Small intestine (tissue), 7 donors: ENCODE measurements around the gene NAE1. TPM values are rescaled to one million over a fixed set of nuclear protein-coding genes. Genes with fewer than 3 reads are reported as not detected.
"Not testable (repeated sequence)": the region's sequence is repeated elsewhere in the genome, so short reads cannot be mapped to it uniquely, and the experiment has no call there.

ENCODE experiments used
- DNase-seq, 2 donors: peaks; one replicate each; pipeline versions ENCODE4 v3.0.0 to v3.0.0-alpha.2; 2013
- FAIRE-seq: peaks from 2 replicates; lab custom pipeline; 2012; peaks lifted over from hg19 to GRCh38; lab: Jason Lieb, UNC
- H3K27ac ChIP-seq, 3 donors: one replicate each; pipeline ENCODE4 v1.5.1; 2013; ENCODE audit warnings: low read length in 2 of 3, mild to moderate bottlenecking in 2 of 3, control low read depth in 1 of 3, inconsistent platforms in 1 of 3, low read depth in 1 of 3, moderate library complexity in 1 of 3
- H3K27me3 ChIP-seq, 3 donors: one replicate each; pipeline ENCODE4 v1.6.1; 2013; ENCODE audit warnings: low read length in 3 of 3, inconsistent platforms in 1 of 3; ENCODE audit not compliant: control insufficient read depth in 3 of 3, insufficient read depth in 3 of 3
- H3K36me3 ChIP-seq, 3 donors: one replicate each; pipeline ENCODE4 v1.6.1; 2013; ENCODE audit warnings: low read length in 3 of 3, inconsistent platforms in 1 of 3, low read depth in 1 of 3, mild to moderate bottlenecking in 1 of 3, moderate library complexity in 1 of 3; ENCODE audit not compliant: control insufficient read depth in 3 of 3, insufficient read depth in 2 of 3
- H3K4me1 ChIP-seq, 3 donors: one replicate each; pipeline ENCODE4 v1.6.1; 2013; ENCODE audit warnings: low read length in 2 of 3, inconsistent platforms in 1 of 3, low read depth in 1 of 3, mild to moderate bottlenecking in 1 of 3, moderate library complexity in 1 of 3; ENCODE audit not compliant: control insufficient read depth in 3 of 3, insufficient read depth in 2 of 3
- H3K4me3 ChIP-seq, 3 donors: one replicate each; pipeline ENCODE4 v1.5.1; 2013; ENCODE audit warnings: low read length in 3 of 3, control low read depth in 1 of 3, inconsistent platforms in 1 of 3, low read depth in 1 of 3, mild to moderate bottlenecking in 1 of 3, moderate library complexity in 1 of 3
- H3K9me3 ChIP-seq, 2 donors: one replicate each; pipeline ENCODE4 v1.6.1; 2013; ENCODE audit warnings: low read depth in 1 of 2, low read length in 1 of 2; ENCODE audit not compliant: control insufficient read depth in 2 of 2, insufficient read depth in 1 of 2
- WGBS, 3 donors: extraction: QIAGEN DNeasy Blood & Tissue Kit; methylation state at CpG; one replicate each; pipeline ENCODE4 v1.1.7; 2013; 5-methylcytosine and 5-hydroxymethylcytosine counted together
- polyA plus RNA-seq, 4 donors: library from polyadenylated mRNA; stranded (reverse) in 3 of 4; unstranded in 1 of 4; fragments of 200-250 nt in 3 of 4; fragments of 120-200 nt in 1 of 4; gene quantifications; one replicate each; pipeline versions ENCODE4 v1.2.1 to v1.2.3, GENCODE V29; 2013
- donor health status: healthy with polysubstance abuse.
- donor health status: control.
- donor health status: control.
- donor health status: Bipolar disorder and iron deficiency.
- donor health status: healthy.

NAE1 gene
- polyA plus RNA-seq, 4 donors, result 39.4 to 60.9 (median 47.1) TPM

DNA sequence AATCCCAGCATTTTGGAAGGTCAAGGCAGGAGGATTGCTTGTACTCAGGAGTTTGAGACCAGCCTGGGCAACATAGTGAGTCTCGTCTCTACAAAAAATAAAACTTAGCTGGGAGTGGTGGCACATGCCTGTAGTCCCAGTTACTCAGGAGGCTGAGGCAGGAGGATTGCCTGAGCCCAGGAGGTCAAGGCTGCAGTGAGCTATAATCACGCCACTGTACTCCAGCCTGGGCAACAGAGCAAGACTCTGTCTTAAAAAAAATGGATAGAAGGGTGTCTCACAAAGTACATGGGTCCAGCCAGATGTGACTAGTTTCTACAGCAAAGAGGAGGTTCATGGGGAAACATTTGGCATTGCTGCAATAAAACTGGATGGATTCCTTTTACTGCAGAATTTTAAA lies 40.6 kb upstream of the NAE1 start:
- not testable (repeated sequence) for H3K36me3 ChIP-seq, FAIRE-seq, H3K27me3 ChIP-seq, H3K9me3 ChIP-seq, DNase-seq, H3K4me3 ChIP-seq
- WGBS, 3 donors, result 55 to 74% (median 61%) methylated on average over 2 of the region's 2 CpGs
- H3K4me1 ChIP-seq, result peaks cover 0 to 20% (median 0%) of the 10 kb centered on the region in 3 donors
- H3K27ac ChIP-seq, result peak overlapping the region; percentile 52 to 90 (median 70)

DNA sequence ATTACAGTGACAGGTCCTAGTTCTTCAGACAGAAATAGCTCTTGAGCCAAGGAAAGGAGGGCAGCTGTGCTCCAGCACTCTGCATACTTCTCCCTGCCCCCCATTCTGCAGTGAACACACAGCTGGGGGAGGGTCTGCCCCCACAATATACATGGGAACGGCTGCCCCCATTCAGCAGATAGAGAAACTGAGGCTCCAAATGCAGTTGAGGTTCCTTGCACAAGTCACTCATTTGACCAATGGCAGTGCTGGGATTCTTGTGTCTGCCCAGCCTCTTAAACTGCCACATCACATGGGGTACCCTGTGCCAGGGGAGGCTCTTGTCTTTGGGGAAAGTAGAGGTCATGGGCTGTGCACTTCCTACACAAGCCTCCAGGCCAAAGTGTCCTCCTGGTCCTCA lies 38.6 kb upstream of the NAE1 start:
- H3K27me3 ChIP-seq, result no peaks in the 10 kb centered on the region
- H3K4me1 ChIP-seq, result peaks cover 0 to 20% (median 0%) of the 10 kb centered on the region in 3 donors
- H3K4me3 ChIP-seq, result no peak overlapping the region
- no peaks in the 10 kb centered on the region for H3K36me3 ChIP-seq
- WGBS, 3 donors, result 84 to 94% (median 89%) methylated on average over 1 of the region's 1 CpG
- DNase-seq (no peak), FAIRE-seq (no peak)
- no peaks in the 10 kb centered on the region for H3K9me3 ChIP-seq
- H3K27ac ChIP-seq, result no peak overlapping the region

DNA sequence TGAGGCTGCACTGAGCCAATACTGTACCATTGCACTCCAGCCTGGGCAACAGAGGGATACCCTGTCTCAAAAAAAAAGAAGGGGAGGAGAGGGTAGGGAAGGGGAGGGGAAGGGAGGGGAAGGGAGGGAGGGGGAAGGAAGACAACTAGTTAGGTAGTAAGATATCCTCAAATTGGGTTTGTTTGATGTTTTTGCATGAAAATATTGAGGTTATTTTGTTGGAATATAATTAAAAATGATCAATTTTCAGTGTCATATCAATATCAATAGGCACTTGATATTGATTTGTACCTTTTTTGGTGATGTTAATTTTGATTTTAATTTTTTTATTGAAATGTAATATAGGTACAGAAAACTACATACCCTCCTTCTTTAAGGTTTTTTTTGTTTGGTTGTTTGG lies 32.9 kb upstream of the NAE1 start:
- no peaks in the 10 kb centered on the region for H3K36me3 ChIP-seq
- H3K9me3 ChIP-seq, result no peaks in the 10 kb centered on the region
- FAIRE-seq (no peak), DNase-seq (no peak)
- H3K27me3 ChIP-seq, result no peaks in the 10 kb centered on the region
- no peak overlapping the region for H3K27ac ChIP-seq
- no peaks in the 10 kb centered on the region for H3K4me1 ChIP-seq
- H3K4me3 ChIP-seq, result no peak overlapping the region

DNA sequence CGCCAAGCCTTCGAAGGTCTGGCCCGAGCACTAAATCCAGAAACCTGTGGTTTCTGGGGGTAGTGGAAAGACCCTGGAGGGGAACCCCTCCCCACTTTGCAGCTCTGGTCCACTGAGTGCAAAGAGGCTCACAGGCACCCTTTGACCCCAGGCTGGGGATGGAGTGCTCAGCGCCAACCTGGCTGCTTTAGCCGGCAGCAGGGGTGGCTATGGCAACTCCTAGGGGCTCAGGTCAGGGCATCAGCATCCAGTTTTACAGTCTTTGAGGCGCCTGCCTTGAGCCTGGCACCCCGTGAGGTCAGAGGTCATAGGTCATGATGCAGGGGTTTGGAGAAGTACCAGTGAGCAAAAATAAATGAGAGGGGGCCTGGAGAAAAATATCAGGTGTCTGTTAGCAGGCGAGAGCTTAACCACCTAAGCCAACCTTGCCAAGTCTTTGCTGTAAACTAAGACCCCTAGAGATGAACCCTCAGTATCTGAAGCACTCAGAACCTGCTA lies 31.3 kb upstream of the NAE1 start:
- FAIRE-seq, result no peak
- WGBS, 3 donors, result 81 to 86% (median 82%) methylated on average over 8 of the region's 8 CpGs

GRCh38 chr16:66859397-66860068 lies 28.8 kb upstream of the NAE1 start:
- Histone ChIP-seq H3K36me3 (peaks cover 0 to 2% (median 0%) of the 10 kb centered on the region in 3 donors), H3K27me3 (no peaks in the 10 kb centered on the region), H3K9me3 (no peaks in the 10 kb centered on the region), H3K4me1 (no peaks in the 10 kb centered on the region), H3K4me3 (no peak overlapping the region), H3K27ac (no peak overlapping the region)
- 82 to 97% (median 85%) methylated on average over 3 of the region's 3 CpGs for WGBS, 3 donors
- DNase-seq, result no peak
- FAIRE-seq, result no peak

More for the DNA sequence above, 31.3 kb upstream of the NAE1 start:
- Histone ChIP-seq H3K36me3 (no peaks in the 10 kb centered on the region), H3K27me3 (no peaks in the 10 kb centered on the region), H3K4me3 (no peak overlapping the region), H3K4me1 (no peaks in the 10 kb centered on the region), H3K9me3 (no peaks in the 10 kb centered on the region), H3K27ac (no peak overlapping the region)
- no peak for DNase-seq

DNA sequence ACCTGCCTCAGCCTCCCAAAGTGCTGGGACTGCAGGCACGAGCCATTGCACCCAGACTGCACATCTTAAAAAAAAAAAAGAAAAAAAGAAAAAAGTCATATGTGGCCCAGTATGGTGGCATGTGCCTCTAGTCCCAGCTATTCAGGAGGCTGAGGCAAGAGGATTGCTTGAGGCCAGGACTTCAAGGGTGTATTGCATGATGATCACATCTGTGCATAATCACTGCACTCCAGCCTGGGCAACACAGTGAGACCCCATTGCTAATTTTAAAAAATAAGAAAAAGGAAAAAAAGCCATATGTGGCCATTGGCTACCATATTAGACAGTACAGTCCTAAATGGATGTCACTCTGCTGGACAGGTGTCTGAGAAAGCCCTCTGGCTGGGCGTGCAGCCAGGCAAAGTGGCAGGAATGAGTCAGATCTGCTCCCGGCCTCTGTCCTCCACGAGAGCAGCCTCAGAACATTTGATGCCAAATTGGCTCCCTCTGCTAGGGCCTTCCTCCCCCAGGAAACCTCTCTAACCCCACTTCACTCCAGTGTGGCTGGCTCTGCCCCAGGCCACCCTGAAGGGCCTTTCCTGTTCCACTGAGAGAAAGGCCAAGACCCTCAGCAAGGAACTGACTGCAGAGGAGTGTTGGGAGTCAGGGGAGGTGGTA lies 28.1 kb upstream of the NAE1 start:
- WGBS, 3 donors, result 39 to 45% (median 41%) methylated on average over 4 of the region's 4 CpGs
- no peaks in the 10 kb centered on the region for H3K4me1 ChIP-seq
- H3K36me3 ChIP-seq, result peaks cover 0 to 2% (median 0%) of the 10 kb centered on the region in 3 donors
- no peaks in the 10 kb centered on the region for H3K27me3 ChIP-seq
- no peak overlapping the region for H3K4me3 ChIP-seq
- DNase-seq, result peak in 1 of 2 donors; percentile 41
- no peak for FAIRE-seq
- H3K9me3 ChIP-seq, result no peaks in the 10 kb centered on the region
- H3K27ac ChIP-seq, result no peak overlapping the region

DNA sequence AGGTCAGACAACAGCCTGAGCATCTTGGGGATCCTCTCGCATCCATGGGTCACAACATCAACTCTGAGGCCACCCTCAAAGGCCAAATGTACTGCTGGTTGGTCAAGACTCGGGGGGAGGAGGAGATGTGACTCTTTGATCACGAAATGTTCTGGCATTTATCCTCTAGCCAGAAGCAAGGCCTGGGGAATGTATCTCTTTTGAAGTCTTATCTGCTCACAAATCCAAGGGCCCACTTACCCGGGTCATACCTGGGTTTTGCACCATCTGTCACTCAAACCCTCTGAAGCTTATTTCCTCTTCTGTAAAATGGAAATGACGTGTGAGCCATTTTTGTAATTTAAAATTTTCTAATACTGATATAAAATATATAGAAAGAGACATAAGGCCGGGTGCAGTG lies 26.7 kb upstream of the NAE1 start:
- FAIRE-seq, result no peak
- Histone ChIP-seq H3K27ac (no peak overlapping the region), H3K36me3 (peaks cover 0 to 2% (median 0%) of the 10 kb centered on the region in 3 donors), H3K4me1 (no peaks in the 10 kb centered on the region), H3K9me3 (no peaks in the 10 kb centered on the region), H3K27me3 (no peaks in the 10 kb centered on the region), H3K4me3 (no peak overlapping the region)
- 83 to 88% (median 86%) methylated on average over 6 of the region's 6 CpGs for WGBS, 3 donors
- DNase-seq, result no peak

- Histone ChIP-seq H3K27ac (no peak overlapping the region), H3K4me3 (no peak overlapping the region), H3K36me3 (peaks cover 0 to 2% (median 0%) of the 10 kb centered on the region in 3 donors), H3K9me3 (no peaks in the 10 kb centered on the region), H3K4me1 (no peaks in the 10 kb centered on the region), H3K27me3 (no peaks in the 10 kb centered on the region)
- no peak for FAIRE-seq
- DNase-seq, result no peak
- WGBS, 3 donors, result 95 to 100% (median 96%) methylated on average over 2 of the region's 2 CpGs
Observed at GRCh38 chr16:66856801-66857200, 26.0 kb upstream of the NAE1 start.
